ENCODE data around the gene FUT1. TPM values are rescaled to one million over a fixed set of nuclear protein-coding genes. Genes with fewer than 3 reads are reported as not detected.

FUT1 gene
- total and polyA plus RNA-seq, 9 of the 15 experiments (the other 6 are each of a cell fraction or from before 2014, with no cell fraction given) = 2.3 to 18.5 (median 8.8) TPM

- TF ChIP-seq MXI1 (IDR thresholded peaks at IDR 0.05; ENCODE audit: low read depth, low read length) (0 out of 2 replicates have a peak, but pooled peaks have one; percentile 62), IFI16 (CRISPR knock-in tag; IDR thresholded peaks at IDR 0.05) (no peak), ZNF79 (CRISPR knock-in tag; IDR thresholded peaks at IDR 0.05; ENCODE audit: low read depth) (no peak), NEUROD1 (IDR thresholded peaks at IDR 0.05; ENCODE audit: borderline replicate concordance, low read depth, low read length, partially characterized antibody) (peak; percentile 76), ZZZ3 (IDR thresholded peaks at IDR 0.05) (no peak), MEF2A (IDR thresholded peaks at IDR 0.05; ENCODE audit: control insufficient read depth, low read depth, low read length) (no peak), GABPB2 (CRISPR knock-in tag; conservative IDR thresholded peaks at IDR 0.05) (no peak)
- TF ChIP-seq, protein P1, sequence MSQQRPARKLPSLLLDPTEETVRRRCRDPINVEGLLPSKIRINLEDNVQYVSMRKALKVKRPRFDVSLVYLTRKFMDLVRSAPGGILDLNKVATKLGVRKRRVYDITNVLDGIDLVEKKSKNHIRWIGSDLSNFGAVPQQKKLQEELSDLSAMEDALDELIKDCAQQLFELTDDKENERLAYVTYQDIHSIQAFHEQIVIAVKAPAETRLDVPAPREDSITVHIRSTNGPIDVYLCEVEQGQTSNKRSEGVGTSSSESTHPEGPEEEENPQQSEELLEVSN (IDR thresholded peaks at IDR 0.05; ENCODE audit: borderline replicate concordance in 1 of 2, extremely low read depth in 1 of 2, insufficient read depth in 1 of 2, insufficient read length in 1 of 2, low read depth in 1 of 2, low read length in 1 of 2, poor library complexity in 1 of 2, severe bottlenecking in 1 of 2) = peak in 1 of 2 experiments; percentile 53
These were observed 31.7 kb downstream of the FUT1 start (continued) for GRCh38 chr19:48720613-48721296.

DNA sequence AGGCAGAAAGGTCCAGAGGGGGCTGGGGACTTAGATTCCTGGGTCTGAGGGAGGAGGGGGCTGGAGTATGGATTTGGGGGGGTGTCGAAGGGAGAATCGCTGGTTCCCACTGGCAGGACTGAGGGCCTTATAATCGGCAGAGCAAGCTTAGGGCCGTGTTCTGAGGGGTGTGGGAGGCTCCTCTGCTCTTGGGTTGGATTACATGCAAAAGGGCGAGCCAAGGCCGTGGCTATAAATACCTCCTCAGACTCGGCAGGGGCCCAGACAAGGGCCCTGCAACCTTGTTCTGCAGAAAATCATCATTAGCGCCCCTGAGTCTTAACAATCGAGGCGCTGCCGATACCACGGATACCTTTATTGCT is 32.2 kb downstream of the FUT1 start:
- H2AFZ ChIP-seq (ENCODE audit: low read depth, low read length) = peak overlapping the region; percentile 98
- no peak for TF ChIP-seq CBX3 (IDR thresholded peaks at IDR 0.05; ENCODE audit: borderline replicate concordance in 1 of 2, low read length in 2 of 2)
- TF ChIP-seq ETS1 (conservative IDR thresholded peaks at IDR 0.05; ENCODE audit: control insufficient read depth, low read depth, low read length) = 0 out of 2 replicates have a peak, but pooled peaks have one; percentile 38
- TF ChIP-seq MEF2D (tag; conservative IDR thresholded peaks at IDR 0.05; ENCODE audit: low read depth) = 0 out of 2 replicates have a peak, but pooled peaks have one; percentile 29
- no peak for TF ChIP-seq HNRNPH1 (optimal IDR thresholded peaks at IDR 0.05; ENCODE audit: low read depth, low read length)
- TF ChIP-seq SUPT5H (IDR thresholded peaks at IDR 0.05) = 0 out of 2 replicates have a peak, but pooled peaks have one; percentile 26
- no peak for TF ChIP-seq ZNF668 (CRISPR knock-in tag; IDR thresholded peaks at IDR 0.05)
- TF ChIP-seq ZBTB5 (IDR thresholded peaks at IDR 0.05) = no peak
- TF ChIP-seq MEF2A (IDR thresholded peaks at IDR 0.05; ENCODE audit: control insufficient read depth, low read depth, low read length) = peak; percentile 43; the same call in 1 of the 2 replicates
- 0 out of 2 replicates have a peak, but pooled peaks have one; percentile 14 for TF ChIP-seq TCF7 (IDR thresholded peaks at IDR 0.05; ENCODE audit: borderline replicate concordance)

More for the DNA sequence above, 32.2 kb downstream of the FUT1 start:
- in situ Hi-C loops (cut with MboI) (no loop called here), intact Hi-C loops (cut with micrococcal nuclease) (no loop called here)
- DNase-seq (ENCODE audit: extremely low read depth in 1 of 4, low spot score in 3 of 4) = no peak
- Histone ChIP-seq H3K4me2 (ENCODE audit: insufficient read depth, low read length) (peak overlapping the region; percentile 84), H3K27me3 (ENCODE audit: control insufficient read depth in 2 of 2, insufficient read depth in 2 of 2, low read length in 2 of 2) (no peaks in the 10 kb centered on the region), H3K9me1 (ENCODE audit: control insufficient read depth, insufficient read depth, low read length) (no peaks in the 10 kb centered on the region), H4K20me1 (replicated peaks; ENCODE audit: control insufficient read depth, insufficient read depth, low read length) (no peaks in the 10 kb centered on the region), H3K36me3 (ENCODE audit: control insufficient read depth, insufficient read depth, low read length) (no peaks in the 10 kb centered on the region; the same call in 2 of the 3 replicates), H3K27ac (ENCODE audit: extremely low read depth, low read depth, low read length) (peak overlapping the region; percentile 75), H3K4me3 (peak overlapping the region; percentile 54), H3K79me2 (ENCODE audit: control insufficient read depth, insufficient read depth, low read length) (0 out of 3 replicates have a peak, but pooled peaks cover 1% of the 10 kb centered on the region), H3K4me1 (replicated peaks in 1 of 2; ENCODE audit: control insufficient read depth in 2 of 2, insufficient read depth in 2 of 2, low read length in 2 of 2) (peaks cover 15 to 59% of the 10 kb centered on the region in 2 experiments), H3K9ac (ENCODE audit: insufficient read depth in 1 of 2, low read depth in 2 of 2, low read length in 2 of 2) (peak overlapping the region; percentile 69 to 91), H3K9me3 (replicated peaks; ENCODE audit: control insufficient read depth, insufficient read depth, low read depth, low read length) (no peaks in the 10 kb centered on the region)
- POLR2A ChIA-PET = interaction anchor here (0.6 to 1.1 kb wide), 7 partner anchors 12 to 101 kb away, joined by 3 to 10 read pairs (median 3); partner anchors contain the start of gene SPHK2
- BruUV-seq (replicated peaks) = no TSS peak
- no peak for FAIRE-seq
- ATAC-seq = peak; percentile 44
- 20% methylated on average over 12 of the region's 12 CpGs for WGBS (ENCODE audit: insufficient coverage, low coverage, missing lambda C conversion rate)
- CTCF ChIA-PET (ENCODE audit: low intra/inter-chr PET ratio) = no interaction called here

Data from K562 (cell line).